Body of pancreas (tissue), 4 donors: ENCODE data around the gene ZFPL1. TPM values are rescaled to one million over a fixed set of nuclear protein-coding genes. Genes with fewer than 3 reads are reported as not detected.

Experiments
- ATAC-seq: fragments of 150-250 bp; one replicate; pipeline ENCODE4 v1.9.1; 2016
- DNase-seq, 4 donors: peaks; one replicate each; pipeline ENCODE4 v3.0.0-alpha.2; 2019
- H3K27ac ChIP-seq, 4 donors: fragments of 200-600 bp; sonication (generic); 1 replicate in 3 of 4; 2 replicates in 1 of 4; pipeline versions ENCODE4 v1.5.1 to v1.6.1; 2016 to 2019; ENCODE audit warnings: mild to moderate bottlenecking in 1 of 4, mixed read lengths in 1 of 4, moderate library complexity in 1 of 4
- H3K27me3 ChIP-seq, 2 donors: fragments of 200-600 bp; sonication (generic); one replicate each; pipeline ENCODE4 v1.6.0; 2016; ENCODE audit warnings: mild to moderate bottlenecking in 1 of 2
- H3K36me3 ChIP-seq, 2 donors: fragments of 200-600 bp; sonication (generic); replicated peaks in 1 of 2; 2 replicates each; pipeline ENCODE4 v1.5.1; 2016; ENCODE audit warnings: low read depth in 2 of 2; ENCODE audit not compliant: insufficient read depth in 1 of 2
- H3K4me1 ChIP-seq: fragments of 200-600 bp; sonication (generic); one replicate; pipeline ENCODE4 v1.6.0; 2016
- H3K4me3 ChIP-seq, 2 donors: fragments of 200-600 bp; sonication (generic); 1 replicate in 1 of 2; 2 replicates in 1 of 2; pipeline ENCODE4 v1.5.1; 2016 to 2019
- H3K9me3 ChIP-seq, 3 donors: fragments of 200-600 bp; sonication (generic); 1 replicate in 2 of 3; 2 replicates in 1 of 3; pipeline ENCODE4 v1.5.1; 2016
- POLR2A ChIP-seq, 3 donors: fragments of 450-650 bp; IDR thresholded peaks; one replicate each; pipeline ENCODE4 v1.6.1; 2016; ENCODE audit warnings: antibody characterized with exemption in 3 of 3, mild to moderate bottlenecking in 2 of 3
- WGBS, 2 donors: methylation state at CpG; one replicate each; pipeline ENCODE4 v1.1.5; 2017; 5-methylcytosine and 5-hydroxymethylcytosine counted together
- intact Hi-C: fragments of 100-400 bp; cut with DNase I; formaldehyde crosslinking; loops from one replicate; pipeline ENCODE4 v1.15.1; 2023
- total RNA-seq, 2 donors: library from RNA; depleted of rRNA; stranded (reverse); fragments of >200 nt; gene quantifications; one replicate each; pipeline ENCODE4 v1.1.0, GENCODE V29; 2016
- TF ChIP-seq, protein P1 (sequence below), 7 experiments: fragments of 450-650 bp in 4 of 7; fragments of 200-600 bp in 3 of 7; sonication (generic) in 3 of 7; IDR thresholded peaks; one replicate each; pipeline ENCODE4 v1.5.1; 2016 to 2019; ENCODE audit warnings: antibody characterized with exemption in 7 of 7

The ZFPL1 gene
- total RNA-seq, 2 donors from 2014 or later, result 23.1 to 29.3 TPM

DNA sequence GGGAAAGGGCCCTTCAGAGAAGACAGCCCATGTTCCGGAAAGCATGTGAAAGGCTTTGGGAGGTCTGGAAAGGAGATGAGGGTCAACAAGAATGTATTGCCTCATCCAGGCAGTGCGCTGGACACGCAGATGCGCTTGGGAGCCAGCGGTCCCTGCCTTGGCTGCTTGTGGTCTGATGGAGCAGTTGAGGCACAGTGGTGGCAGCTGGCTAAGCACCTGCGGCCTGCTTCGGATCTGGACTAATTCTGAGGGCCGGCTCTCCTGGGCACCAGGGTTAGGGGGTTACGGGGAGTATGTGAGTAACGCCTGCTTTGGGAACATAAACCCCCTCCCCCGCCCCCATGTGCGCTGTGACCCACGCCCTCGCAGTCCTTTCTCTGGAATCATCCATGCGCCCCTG lies 23.1 kb downstream of the ZFPL1 start:
- TF ChIP-seq, protein P1, sequence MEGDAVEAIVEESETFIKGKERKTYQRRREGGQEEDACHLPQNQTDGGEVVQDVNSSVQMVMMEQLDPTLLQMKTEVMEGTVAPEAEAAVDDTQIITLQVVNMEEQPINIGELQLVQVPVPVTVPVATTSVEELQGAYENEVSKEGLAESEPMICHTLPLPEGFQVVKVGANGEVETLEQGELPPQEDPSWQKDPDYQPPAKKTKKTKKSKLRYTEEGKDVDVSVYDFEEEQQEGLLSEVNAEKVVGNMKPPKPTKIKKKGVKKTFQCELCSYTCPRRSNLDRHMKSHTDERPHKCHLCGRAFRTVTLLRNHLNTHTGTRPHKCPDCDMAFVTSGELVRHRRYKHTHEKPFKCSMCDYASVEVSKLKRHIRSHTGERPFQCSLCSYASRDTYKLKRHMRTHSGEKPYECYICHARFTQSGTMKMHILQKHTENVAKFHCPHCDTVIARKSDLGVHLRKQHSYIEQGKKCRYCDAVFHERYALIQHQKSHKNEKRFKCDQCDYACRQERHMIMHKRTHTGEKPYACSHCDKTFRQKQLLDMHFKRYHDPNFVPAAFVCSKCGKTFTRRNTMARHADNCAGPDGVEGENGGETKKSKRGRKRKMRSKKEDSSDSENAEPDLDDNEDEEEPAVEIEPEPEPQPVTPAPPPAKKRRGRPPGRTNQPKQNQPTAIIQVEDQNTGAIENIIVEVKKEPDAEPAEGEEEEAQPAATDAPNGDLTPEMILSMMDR (IDR thresholded peaks at IDR 0.05), result no peak
- TF ChIP-seq POLR2A (IDR thresholded peaks at IDR 0.05), result no peak
- H3K4me1 ChIP-seq, result peaks cover 54% of the 10 kb centered on the region
- H3K4me3 ChIP-seq, result no peak overlapping the region
- H3K36me3 ChIP-seq, result peaks cover 0 to 7% of the 10 kb centered on the region in 2 donors
- no peaks in the 10 kb centered on the region for H3K9me3 ChIP-seq
- no peak for ATAC-seq
- no peak overlapping the region for H3K27ac ChIP-seq
- DNase-seq, result no peak
- no peaks in the 10 kb centered on the region for H3K27me3 ChIP-seq
- 91 to 93% methylated on average over 8 to 14 of the region's 15 CpGs for WGBS, 2 donors
- intact Hi-C loops, result no loop called here

GRCh38 chr11:65107751-65108468 lies 23.9 kb downstream of the ZFPL1 start:
- Histone ChIP-seq H3K36me3 (peaks cover 0 to 7% of the 10 kb centered on the region in 2 donors), H3K4me3 (no peak overlapping the region), H3K4me1 (peaks cover 54% of the 10 kb centered on the region), H3K27ac (no peak overlapping the region), H3K27me3 (no peaks in the 10 kb centered on the region), H3K9me3 (no peaks in the 10 kb centered on the region)
- intact Hi-C loops, result no loop called here
- no peak for TF ChIP-seq POLR2A (IDR thresholded peaks at IDR 0.05)
- TF ChIP-seq, protein P1 (IDR thresholded peaks at IDR 0.05), result no peak
- DNase-seq, result no peak
- no peak for ATAC-seq
- 94 to 97% methylated on average over 31 to 43 of the region's 52 CpGs for WGBS, 2 donors

- Histone ChIP-seq H3K4me1 (peaks cover 54% of the 10 kb centered on the region), H3K9me3 (no peaks in the 10 kb centered on the region), H3K27me3 (no peaks in the 10 kb centered on the region), H3K27ac (no peak overlapping the region), H3K36me3 (peaks cover 0 to 7% of the 10 kb centered on the region in 2 donors), H3K4me3 (no peak overlapping the region)
- no peak for ATAC-seq
- intact Hi-C loops, result no loop called here
- 91 to 94% methylated on average over 9 to 23 of the region's 38 CpGs for WGBS, 2 donors
- DNase-seq, result no peak
- TF ChIP-seq, protein P1 (IDR thresholded peaks at IDR 0.05), result no peak
- no peak for TF ChIP-seq POLR2A (IDR thresholded peaks at IDR 0.05)
Measured at GRCh38 chr11:65108469-65109123, 24.6 kb downstream of the ZFPL1 start.

GRCh38 chr11:65109231-65110198 lies 25.5 kb downstream of the ZFPL1 start:
- intact Hi-C loops, result no loop called here
- H3K27ac ChIP-seq, result no peak overlapping the region
- no peak for ATAC-seq

More at GRCh38 chr11:65109231-65110198, 25.5 kb downstream of the ZFPL1 start:
- WGBS, 2 donors, result 83 to 84% methylated on average over 20 to 33 of the region's 36 CpGs
- TF ChIP-seq, protein P1 (IDR thresholded peaks at IDR 0.05), result no peak
- TF ChIP-seq POLR2A (IDR thresholded peaks at IDR 0.05), result no peak
- Histone ChIP-seq H3K9me3 (no peaks in the 10 kb centered on the region), H3K36me3 (peaks cover 0 to 7% of the 10 kb centered on the region in 2 donors), H3K4me1 (peaks cover 54% of the 10 kb centered on the region), H3K4me3 (no peak overlapping the region), H3K27me3 (no peaks in the 10 kb centered on the region)
- peak in 1 of 4 donors; percentile 5 for DNase-seq
